Stimulated activated CD8-positive, alpha-beta memory T cell treated with anti-CD3 and anti-CD28 coated beads, Interleukin-12 subunit alpha, Interleukin-12 subunit beta, amount 100 ng/mL, for 24 hours (primary cell): Measurements from ENCODE around the gene TPSAB1.
"Not testable (repeated sequence)": the region's sequence is repeated elsewhere in the genome, so short reads cannot be mapped to it uniquely, and the experiment has no call there.

Source experiments
- DNase-seq: peaks from one replicate; pipeline ENCODE4 v3.0.0-alpha.2; 2020; ENCODE audit errors: extremely low read depth

The TPSAB1 gene

GRCh38 chr16:1240436-1240835 lies at the start of gene TPSAB1:
TPSAB1 (plus strand) TSS chr16:1240705; CDS start chr16:1240939, 234 bp downstream.
- not testable (repeated sequence) for DNase-seq

- DNase-seq, result not testable (repeated sequence)
Observed at GRCh38 chr16:1190789-1191188, 49.7 kb upstream of the TPSAB1 start.

- no peak for DNase-seq
Observed at GRCh38 chr16:1192384-1193073, 48.0 kb upstream of the TPSAB1 start.

GRCh38 chr16:1193143-1193824 lies 47.2 kb upstream of the TPSAB1 start:
- no peak for DNase-seq

- DNase-seq, result no peak
Observed at GRCh38 chr16:1193825-1194581, 46.5 kb upstream of the TPSAB1 start.

- no peak for DNase-seq
Observed at GRCh38 chr16:1194665-1195392, 45.7 kb upstream of the TPSAB1 start.

- no peak for DNase-seq
Observed at GRCh38 chr16:1195393-1195666, 45.2 kb upstream of the TPSAB1 start.

GRCh38 chr16:1196494-1196893 lies 44.0 kb upstream of the TPSAB1 start:
- no peak for DNase-seq

GRCh38 chr16:1197237-1197866 lies 43.2 kb upstream of the TPSAB1 start:
- DNase-seq, result no peak

- no peak for DNase-seq
Observed at GRCh38 chr16:1198194-1198593, 42.3 kb upstream of the TPSAB1 start.

- not testable (repeated sequence) for DNase-seq
Observed at GRCh38 chr16:1198671-1199346, 41.7 kb upstream of the TPSAB1 start.

- DNase-seq, result no peak
Observed at GRCh38 chr16:1199347-1200013, 41.0 kb upstream of the TPSAB1 start.

GRCh38 chr16:1200014-1200627 lies 40.4 kb upstream of the TPSAB1 start:
- DNase-seq, result no peak

- no peak for DNase-seq
Observed at GRCh38 chr16:1201444-1201843, 39.1 kb upstream of the TPSAB1 start.

- no peak for DNase-seq
Observed at GRCh38 chr16:1202274-1202673, 38.2 kb upstream of the TPSAB1 start.

- DNase-seq, result no peak
Observed at GRCh38 chr16:1204933-1205332, 35.6 kb upstream of the TPSAB1 start.

GRCh38 chr16:1206326-1206725 lies 34.2 kb upstream of the TPSAB1 start:
- DNase-seq, result no peak

- no peak for DNase-seq
Observed at GRCh38 chr16:1206786-1207185, 33.7 kb upstream of the TPSAB1 start.

- DNase-seq, result no peak
Observed at GRCh38 chr16:1208239-1208830, 32.2 kb upstream of the TPSAB1 start.

GRCh38 chr16:1209081-1209480 lies 31.4 kb upstream of the TPSAB1 start:
- no peak for DNase-seq
